HG03439 (cell line): Measurements from ENCODE around the gene CD34.
A peak's percentile ranks its signal among the peaks of the same experiment; 100 is the strongest.

Source experiments
- ATAC-seq: cut with Tn5 transposase; IDR thresholded peaks from one replicate; pipeline ENCODE4 v1.9.1; 2021; ENCODE audit warnings: mild to moderate bottlenecking, moderate library complexity; ENCODE audit not compliant: unreplicated experiment

CD34 gene

GRCh38 chr1:207901041-207901653, 9.8 kb downstream of the CD34 start:
- ATAC-seq, result no peak

DNA sequence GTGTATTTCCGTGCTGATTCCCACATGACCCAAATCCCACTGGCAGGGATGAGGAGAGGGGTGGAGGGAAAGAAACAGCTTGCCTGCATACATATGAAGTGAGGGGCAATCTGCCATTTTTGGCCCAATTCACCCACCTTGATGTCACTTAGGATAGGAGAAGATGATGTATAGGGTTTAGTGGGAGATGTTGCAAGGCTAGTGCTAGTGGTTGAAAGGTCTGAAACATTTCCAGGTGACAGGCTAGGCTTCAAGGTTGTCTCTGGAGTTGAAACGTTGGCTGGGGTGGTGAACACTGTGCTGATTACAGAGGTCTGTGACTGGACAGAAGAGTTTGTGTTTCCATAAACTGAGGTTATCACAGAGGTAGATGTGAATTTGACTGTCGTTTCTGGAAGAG, 12.1 kb downstream of the CD34 start:
- ATAC-seq, result no peak

DNA sequence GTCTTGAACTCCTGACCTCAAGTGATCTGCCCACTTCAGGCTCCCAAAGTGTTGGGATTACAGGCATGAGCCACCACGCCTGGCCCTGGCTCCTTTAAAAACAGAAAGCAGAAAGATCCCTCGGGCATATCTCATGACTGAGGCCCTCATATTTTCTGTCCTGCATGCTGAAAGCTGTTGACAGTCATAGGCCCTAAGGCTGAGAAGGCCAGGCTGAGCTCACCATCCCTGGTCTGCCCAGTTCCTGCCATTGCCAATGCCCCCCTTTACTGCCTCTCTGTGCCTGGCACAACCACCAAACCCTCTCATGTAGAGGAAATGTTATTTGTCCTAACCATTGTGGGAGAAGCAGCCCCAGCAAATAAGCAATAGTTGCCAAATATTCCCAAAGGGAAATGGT, 12.7 kb downstream of the CD34 start:
- ATAC-seq, result no peak

- no peak for ATAC-seq
Measured at GRCh38 chr1:207897188-207897587, 13.7 kb downstream of the CD34 start.

DNA sequence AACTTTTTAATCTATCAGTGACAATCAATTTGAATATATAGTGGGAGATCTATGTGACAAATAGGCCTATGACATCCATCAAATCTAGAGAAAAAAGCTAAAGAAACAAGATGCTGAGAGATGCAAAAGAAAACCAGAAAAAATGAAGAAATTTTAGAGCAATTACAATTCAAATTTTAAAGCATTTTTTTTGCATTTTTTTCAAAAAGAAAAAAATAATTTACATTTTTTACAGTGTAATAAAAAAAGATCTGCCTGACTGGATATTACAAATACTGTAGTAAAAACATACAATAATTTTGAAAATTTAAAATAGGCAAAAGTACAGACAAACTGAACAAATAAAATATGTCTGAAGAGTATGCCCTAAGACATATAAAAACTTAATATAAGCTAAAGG, 14.4 kb downstream of the CD34 start:
- ATAC-seq, result no peak

- no peak for ATAC-seq
Measured at GRCh38 chr1:207894704-207895103, 16.2 kb downstream of the CD34 start.

DNA sequence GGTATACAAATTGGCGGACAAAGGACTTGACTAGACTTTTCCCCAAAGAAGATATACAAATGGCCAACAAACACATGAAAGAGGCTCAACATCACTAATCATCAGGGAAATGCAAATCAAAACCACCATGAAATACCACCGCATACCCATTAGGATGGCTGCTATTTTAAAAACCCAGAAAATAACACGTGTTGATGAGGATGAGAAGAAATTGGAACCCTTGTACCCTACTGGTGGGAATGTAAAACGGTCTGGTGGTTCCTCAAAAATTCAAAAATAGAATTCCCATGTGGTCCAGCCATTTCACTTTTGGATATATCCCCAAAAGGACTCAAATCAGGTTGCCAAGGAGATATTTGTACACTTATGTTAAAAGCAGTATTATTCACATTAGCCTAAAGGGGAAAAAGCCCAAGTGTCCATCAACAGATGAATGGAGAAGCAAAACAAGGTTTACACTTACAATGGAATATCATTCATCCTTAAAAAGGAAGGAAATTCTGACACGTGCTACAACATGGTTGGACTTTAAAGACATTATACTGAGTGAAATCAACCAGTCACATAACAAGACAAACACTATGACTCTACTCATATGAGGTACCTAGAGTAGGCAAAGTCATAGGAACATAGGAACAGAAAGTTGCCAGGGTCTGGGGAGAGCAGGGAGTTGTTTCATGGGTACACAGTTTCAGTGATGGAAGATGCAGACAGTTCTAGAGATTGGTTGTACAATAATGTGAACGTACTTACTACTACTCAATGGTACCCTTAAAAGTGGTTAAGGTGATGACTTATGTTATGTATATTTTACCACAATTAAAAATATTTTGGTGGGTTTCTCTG, 17.0 kb downstream of the CD34 start:
- ATAC-seq, result no peak

DNA sequence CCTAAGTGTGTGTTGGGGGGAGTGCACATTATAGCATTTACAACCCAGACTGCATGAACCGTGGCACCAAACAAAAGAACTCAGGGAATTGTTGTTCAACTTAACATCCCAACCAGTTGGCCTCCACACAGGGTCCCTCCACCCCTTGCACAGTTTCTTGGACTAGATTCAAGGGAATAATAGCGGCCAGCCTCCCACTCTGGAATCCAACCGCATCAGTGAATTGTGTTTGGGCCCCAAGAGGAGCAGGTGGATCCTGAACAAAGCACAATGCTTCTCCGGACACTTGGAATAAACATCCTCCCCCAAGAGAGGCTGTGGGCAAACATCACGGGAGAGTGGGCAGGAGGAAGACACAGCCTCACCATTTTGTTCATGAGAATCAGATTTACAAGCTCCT, 18.2 kb downstream of the CD34 start:
- no peak for ATAC-seq

- ATAC-seq, result no peak
Measured at GRCh38 chr1:207891148-207891547, 19.8 kb downstream of the CD34 start.

DNA sequence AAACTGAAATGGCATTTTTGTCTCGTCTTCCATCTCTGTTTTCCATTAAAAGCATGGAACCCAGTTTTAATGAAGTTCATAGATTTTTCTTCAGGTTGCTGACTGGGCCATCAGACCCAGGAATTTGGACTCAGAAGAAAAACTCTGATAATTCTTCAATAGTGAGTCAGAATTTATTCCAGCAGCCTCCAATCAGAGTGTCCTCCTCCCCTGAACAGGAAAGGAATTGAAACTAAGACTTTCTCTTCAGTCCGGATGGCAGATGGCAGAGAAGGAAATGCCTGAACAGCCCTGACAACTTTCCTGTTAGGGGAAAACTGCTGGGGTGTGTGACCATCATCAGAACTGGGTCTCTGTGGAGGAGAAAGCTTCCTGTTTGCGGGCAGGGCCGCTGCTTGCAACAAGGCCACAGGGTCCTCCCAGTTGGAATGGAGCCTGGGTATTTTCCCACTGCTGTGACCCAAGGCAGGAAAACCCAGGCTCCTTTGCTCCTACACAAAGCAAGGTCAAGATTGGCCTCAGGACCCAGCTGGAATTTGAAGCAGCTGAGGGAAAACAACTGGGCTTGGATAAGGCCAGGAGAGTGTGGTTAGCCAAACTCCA, 20.7 kb downstream of the CD34 start:
- no peak for ATAC-seq

GRCh38 chr1:207888652-207889051, 22.3 kb downstream of the CD34 start:
- no peak for ATAC-seq

GRCh38 chr1:207887542-207888201, 23.3 kb downstream of the CD34 start:
- ATAC-seq, result no peak

- ATAC-seq, result no peak
Measured at GRCh38 chr1:207886227-207886626, 24.7 kb downstream of the CD34 start.

DNA sequence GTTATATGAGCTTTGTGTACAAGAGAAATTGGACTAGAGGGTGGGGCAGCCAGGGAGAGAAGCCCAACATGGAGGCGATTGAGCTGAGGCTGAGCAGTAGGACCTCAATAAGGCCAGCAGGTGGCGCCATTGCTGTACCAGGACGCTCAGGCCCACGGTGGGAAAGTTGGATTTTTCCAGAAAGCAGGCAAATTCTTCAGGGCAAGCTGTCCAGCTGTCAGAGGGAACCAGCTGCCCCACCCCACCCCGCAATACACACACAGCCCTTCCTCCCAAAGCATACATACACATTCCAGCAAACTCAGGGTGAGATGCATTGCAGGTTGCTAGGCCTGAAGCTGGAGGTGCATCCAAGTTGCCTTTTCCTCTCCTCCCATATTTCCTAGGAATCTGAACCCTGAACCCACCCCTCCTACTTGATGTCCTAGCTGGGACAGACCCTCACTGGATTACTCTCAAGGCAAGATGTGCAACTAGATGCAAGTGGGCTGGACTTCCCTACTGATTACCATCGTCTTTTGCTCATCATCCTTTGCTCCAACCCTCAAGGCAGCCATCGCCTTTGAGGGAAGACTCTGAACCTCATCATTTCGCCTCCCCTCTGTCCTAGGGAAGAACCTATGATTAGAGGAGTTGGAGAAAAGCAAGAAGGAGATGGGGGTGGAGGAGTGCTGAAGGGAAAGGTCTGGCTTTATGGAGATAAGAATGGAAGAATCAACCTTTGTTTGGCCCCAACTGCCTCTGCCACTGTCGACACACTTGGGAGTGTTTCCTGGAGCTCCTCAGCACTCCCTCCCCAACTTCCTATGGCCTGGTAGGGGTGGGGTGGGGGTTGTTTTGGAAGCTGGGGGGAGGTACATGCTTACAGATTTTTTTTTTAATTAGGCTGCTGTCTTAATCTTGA, 25.5 kb downstream of the CD34 start:
- peak; percentile 57 for ATAC-seq

- ATAC-seq, result no peak
Measured at GRCh38 chr1:207884266-207885029, 26.5 kb downstream of the CD34 start.

DNA sequence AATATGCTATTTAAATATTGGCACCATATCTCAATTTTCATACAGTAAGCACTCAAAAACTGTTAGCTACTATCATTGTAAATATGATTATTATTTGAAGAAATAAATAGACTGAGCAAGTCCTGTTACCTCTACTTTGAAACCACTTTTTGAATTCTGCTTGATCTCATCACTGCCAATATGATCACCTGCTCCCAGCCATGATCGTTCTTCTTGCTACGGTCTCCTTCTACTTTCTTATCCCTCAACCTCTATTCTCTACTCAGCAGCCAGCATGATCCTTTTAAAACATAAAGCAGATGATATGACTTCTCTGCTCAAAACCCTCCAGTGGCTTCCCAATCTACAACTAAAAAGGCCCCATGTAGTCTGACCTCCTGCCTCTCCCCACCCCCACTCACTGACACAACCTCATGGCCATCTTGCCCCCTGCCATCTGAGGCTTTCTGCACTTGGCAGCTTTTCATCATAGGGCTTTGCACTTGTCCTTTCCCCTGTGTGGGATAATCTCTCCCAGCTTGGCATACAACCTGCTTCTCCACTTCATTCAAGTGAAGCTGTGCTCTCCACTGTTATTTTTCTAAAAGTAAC, 27.2 kb downstream of the CD34 start:
- peak; percentile 15 for ATAC-seq

GRCh38 chr1:207883104-207883651, 27.7 kb downstream of the CD34 start:
- ATAC-seq, result peak; percentile 53

GRCh38 chr1:207882692-207883091, 28.2 kb downstream of the CD34 start:
- no peak for ATAC-seq

- no peak for ATAC-seq
Measured at GRCh38 chr1:207878939-207879338, 32.0 kb downstream of the CD34 start.
